OCI-LY3 (cell line): ENCODE data around the gene TMEM255A.

Source experiments
- EZH2phosphoT487 ChIP-seq: fragments of 200-600 bp; shearing (Covaris generic); IDR thresholded peaks from 2 replicates; pipeline ENCODE4 v1.6.1; 2018; ENCODE audit warnings: antibody characterized with exemption, mixed run types, low read depth
- TF ChIP-seq, protein P1 (sequence below): fragments of 200-600, 300-600 bp; sonication (generic); IDR thresholded peaks from 2 replicates; pipeline ENCODE4 v1.5.1; 2014; ENCODE audit warnings: antibody characterized with exemption, low read length, low read depth

DNA sequence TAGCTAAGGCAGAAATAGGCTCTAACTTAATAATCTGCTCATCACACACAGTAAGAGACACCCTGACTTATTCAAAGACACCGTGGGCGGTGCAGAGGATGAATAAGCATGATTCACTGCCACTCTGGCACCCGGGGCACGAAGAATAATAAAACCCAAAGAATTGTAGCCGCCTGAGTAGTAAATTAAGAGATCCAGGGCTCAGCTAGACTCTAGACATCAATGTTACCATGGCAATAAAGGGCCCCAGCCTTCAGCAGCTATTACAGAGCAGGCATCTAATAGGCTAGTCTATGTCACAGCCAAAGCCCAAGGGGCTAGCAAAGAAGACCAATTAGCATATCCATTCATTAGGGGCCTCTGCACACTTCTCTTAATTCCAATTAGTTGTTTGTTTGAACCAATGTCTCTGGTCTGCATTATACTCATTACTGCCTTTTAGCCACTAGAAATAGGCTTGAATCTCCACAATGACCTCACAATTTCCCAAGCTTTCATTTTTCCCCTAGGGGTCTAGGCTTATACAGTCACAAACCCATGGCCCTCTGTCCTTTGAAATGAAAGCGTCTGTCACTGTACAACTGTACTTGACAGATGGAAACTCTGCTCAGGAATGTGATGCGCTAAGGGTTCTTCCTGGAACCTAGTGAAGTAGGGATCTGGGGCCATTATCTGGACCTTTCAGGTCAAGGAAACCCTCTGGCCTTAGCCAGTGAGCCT, 47.6 kb upstream of the TMEM255A start:
- TF ChIP-seq, protein P1, sequence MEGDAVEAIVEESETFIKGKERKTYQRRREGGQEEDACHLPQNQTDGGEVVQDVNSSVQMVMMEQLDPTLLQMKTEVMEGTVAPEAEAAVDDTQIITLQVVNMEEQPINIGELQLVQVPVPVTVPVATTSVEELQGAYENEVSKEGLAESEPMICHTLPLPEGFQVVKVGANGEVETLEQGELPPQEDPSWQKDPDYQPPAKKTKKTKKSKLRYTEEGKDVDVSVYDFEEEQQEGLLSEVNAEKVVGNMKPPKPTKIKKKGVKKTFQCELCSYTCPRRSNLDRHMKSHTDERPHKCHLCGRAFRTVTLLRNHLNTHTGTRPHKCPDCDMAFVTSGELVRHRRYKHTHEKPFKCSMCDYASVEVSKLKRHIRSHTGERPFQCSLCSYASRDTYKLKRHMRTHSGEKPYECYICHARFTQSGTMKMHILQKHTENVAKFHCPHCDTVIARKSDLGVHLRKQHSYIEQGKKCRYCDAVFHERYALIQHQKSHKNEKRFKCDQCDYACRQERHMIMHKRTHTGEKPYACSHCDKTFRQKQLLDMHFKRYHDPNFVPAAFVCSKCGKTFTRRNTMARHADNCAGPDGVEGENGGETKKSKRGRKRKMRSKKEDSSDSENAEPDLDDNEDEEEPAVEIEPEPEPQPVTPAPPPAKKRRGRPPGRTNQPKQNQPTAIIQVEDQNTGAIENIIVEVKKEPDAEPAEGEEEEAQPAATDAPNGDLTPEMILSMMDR: no peak
- TF ChIP-seq EZH2phosphoT487: no peak
